Upper lobe of left lung (tissue), 4 donors: ENCODE results near the gene ANXA8L1.
"Not testable (repeated sequence)": the region's sequence is repeated elsewhere in the genome, so short reads cannot be mapped to it uniquely, and the experiment has no call there.

ENCODE experiments used
- CTCF ChIP-seq, 6 experiments: fragments of 450-650 bp in 4 of 6; fragments of 200-600 bp in 2 of 6; sonication (generic) in 2 of 6; IDR thresholded peaks; one replicate each; pipeline ENCODE4 v1.5.1; 2016 to 2019; ENCODE audit warnings: antibody characterized with exemption in 6 of 6
- EP300 ChIP-seq, 4 donors: sonication (generic); formaldehyde crosslinking; IDR thresholded peaks; one replicate each; pipeline ENCODE4 v1.5.1; 2017; ENCODE audit warnings: antibody characterized with exemption in 4 of 4, control low read depth in 2 of 4
- POLR2A ChIP-seq, 4 donors: fragments of 450-650 bp; IDR thresholded peaks; one replicate each; pipeline ENCODE4 v1.5.1; 2016 to 2017; ENCODE audit warnings: antibody characterized with exemption in 4 of 4, mild to moderate bottlenecking in 2 of 4
- POLR2AphosphoS5 ChIP-seq, 2 donors: sonication (generic); formaldehyde crosslinking; IDR thresholded peaks; one replicate each; pipeline ENCODE4 v1.5.1; 2017; ENCODE audit warnings: antibody characterized with exemption in 2 of 2

GRCh38 chr10:46378108-46378507, 2.5 kb downstream of the ANXA8L1 start:
- TF ChIP-seq CTCF, POLR2AphosphoS5, POLR2A, EP300 (IDR thresholded peaks at IDR 0.05): not testable (repeated sequence)
